ENCODE results near the gene WBP11. TPM values are rescaled to one million over a fixed set of nuclear protein-coding genes. Genes with fewer than 3 reads are reported as not detected.
A peak's percentile ranks its signal among the peaks of the same experiment; 100 is the strongest.

Gene WBP11
- total RNA-seq, 1 experiment from 2014 or later, result 108 TPM

DNA sequence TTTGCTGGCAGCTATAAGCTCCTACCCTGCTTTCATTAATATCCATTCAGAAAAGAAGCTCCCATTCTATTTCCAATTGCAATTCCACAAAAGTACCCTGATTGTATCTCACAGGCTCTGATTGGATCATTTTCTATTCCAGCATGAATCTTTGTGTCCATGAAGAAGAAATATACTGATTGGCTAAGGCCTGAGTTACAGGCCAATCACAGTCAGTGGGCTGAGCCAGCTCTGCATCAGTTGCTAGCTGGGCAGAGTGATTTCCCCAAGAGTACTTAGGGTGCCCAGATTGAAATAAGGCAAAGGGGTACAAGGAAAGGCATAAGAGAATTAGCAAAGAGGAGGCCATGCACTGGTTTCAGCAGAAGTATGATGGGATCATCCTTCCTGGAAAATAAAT lies 25.6 kb upstream of the WBP11 start:
- Histone ChIP-seq H2BK5ac (ENCODE audit: insufficient read length, low read length) (no peak overlapping the region), H3T11ph (ENCODE audit: low read length) (no peak overlapping the region), H3K56ac (ENCODE audit: insufficient read length, low read depth, low read length) (no peak overlapping the region), H3K79me2 (ENCODE audit: insufficient read depth, low read length) (no peaks in the 10 kb centered on the region; the same call in 1 of the 2 replicates), H3K4ac (ENCODE audit: low read depth, low read length) (no peak overlapping the region), H2AK5ac (ENCODE audit: insufficient read length, low read length) (no peak overlapping the region), H3K14ac (ENCODE audit: insufficient read depth, low read length) (no peak overlapping the region), H4K20me1 (ENCODE audit: control insufficient read depth, insufficient read depth, insufficient read length) (no peaks in the 10 kb centered on the region), H2BK15ac (ENCODE audit: low read depth, low read length) (no peak overlapping the region), H2AFZ (ENCODE audit: low read length) (no peak overlapping the region), H3K23ac (ENCODE audit: insufficient read length, low read depth, low read length) (no peak overlapping the region), H4K5ac (ENCODE audit: insufficient read length, low read depth, low read length) (no peak overlapping the region), H3K4me2 (ENCODE audit: insufficient read depth, insufficient read length, low read length) (no peak overlapping the region), H2BK12ac (ENCODE audit: insufficient read length, low read depth, low read length) (no peak overlapping the region), H2BK120ac (ENCODE audit: low read depth, low read length, poor library complexity, severe bottlenecking) (no peak overlapping the region), H4K91ac (ENCODE audit: insufficient read length, low read depth, low read length) (no peak overlapping the region), H3K18ac (ENCODE audit: insufficient read length, low read depth, low read length) (no peak overlapping the region), H3K27me3 (ENCODE audit: insufficient read depth, low read length) (no peaks in the 10 kb centered on the region), H3K4me1 (ENCODE audit: insufficient read depth, low read length) (no peaks in the 10 kb centered on the region; the same call in 1 of the 2 replicates), H4K8ac (replicated peaks; ENCODE audit: insufficient read length, low read depth, low read length) (no peak overlapping the region), H3K9me3 (ENCODE audit: control insufficient read depth, low read depth, low read length) (no peaks in the 10 kb centered on the region), H3K27ac (ENCODE audit: insufficient read length, low read depth, low read length) (no peak overlapping the region), H2BK20ac (ENCODE audit: low read depth, low read length, poor library complexity, severe bottlenecking) (no peak overlapping the region), H3K9ac (ENCODE audit: extremely low read depth, insufficient read length, low read length) (no peak overlapping the region), H3K23me2 (ENCODE audit: insufficient read length, low read depth, low read length, poor library complexity, severe bottlenecking) (no peaks in the 10 kb centered on the region), H3K79me1 (ENCODE audit: insufficient read depth, low read depth, low read length, poor library complexity, severe bottlenecking) (no peaks in the 10 kb centered on the region)
- H3K36me3 Mint-ChIP-seq (ENCODE audit: insufficient read depth in 1 of 3, low read depth in 3 of 3), result no peaks in the 10 kb centered on the region
- H3K27ac Mint-ChIP-seq, result no peak overlapping the region
- no peaks in the 10 kb centered on the region for H3K9me3 Mint-ChIP-seq
- no peak overlapping the region for H3K4me3 Mint-ChIP-seq
- peak; percentile 57 for DNase-seq
- H3K27me3 Mint-ChIP-seq (ENCODE audit: low read depth), result no peaks in the 10 kb centered on the region
- TF ChIP-seq, protein P1, sequence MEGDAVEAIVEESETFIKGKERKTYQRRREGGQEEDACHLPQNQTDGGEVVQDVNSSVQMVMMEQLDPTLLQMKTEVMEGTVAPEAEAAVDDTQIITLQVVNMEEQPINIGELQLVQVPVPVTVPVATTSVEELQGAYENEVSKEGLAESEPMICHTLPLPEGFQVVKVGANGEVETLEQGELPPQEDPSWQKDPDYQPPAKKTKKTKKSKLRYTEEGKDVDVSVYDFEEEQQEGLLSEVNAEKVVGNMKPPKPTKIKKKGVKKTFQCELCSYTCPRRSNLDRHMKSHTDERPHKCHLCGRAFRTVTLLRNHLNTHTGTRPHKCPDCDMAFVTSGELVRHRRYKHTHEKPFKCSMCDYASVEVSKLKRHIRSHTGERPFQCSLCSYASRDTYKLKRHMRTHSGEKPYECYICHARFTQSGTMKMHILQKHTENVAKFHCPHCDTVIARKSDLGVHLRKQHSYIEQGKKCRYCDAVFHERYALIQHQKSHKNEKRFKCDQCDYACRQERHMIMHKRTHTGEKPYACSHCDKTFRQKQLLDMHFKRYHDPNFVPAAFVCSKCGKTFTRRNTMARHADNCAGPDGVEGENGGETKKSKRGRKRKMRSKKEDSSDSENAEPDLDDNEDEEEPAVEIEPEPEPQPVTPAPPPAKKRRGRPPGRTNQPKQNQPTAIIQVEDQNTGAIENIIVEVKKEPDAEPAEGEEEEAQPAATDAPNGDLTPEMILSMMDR (conservative IDR thresholded peaks at IDR 0.05), result no peak
- peaks cover 3 to 6% of the 10 kb centered on the region in 2 experiments; a peak in 2 of 4 replicates for H3K4me1 Mint-ChIP-seq

Measured in H9 (cell line).